HepG2 (cell line): ENCODE results near the gene AMDHD1. TPM values are rescaled to one million over a fixed set of nuclear protein-coding genes. Genes with fewer than 3 reads are reported as not detected.

Source experiments
- CC2D1A ChIP-seq: sonication (generic); formaldehyde crosslinking; IDR thresholded peaks from 2 replicates; pipeline ENCODE4 v1.8.1; 2023; ENCODE audit warnings: mild to moderate bottlenecking, missing genetic modification reagents
- CEBPG ChIP-seq: IDR thresholded peaks from 2 replicates; pipeline ENCODE4 v1.6.1; 2016
- CSRNP1 ChIP-seq: sonication (generic); formaldehyde crosslinking; IDR thresholded peaks from 2 replicates; pipeline ENCODE4 v1.8.1; 2023; ENCODE audit warnings: mild to moderate bottlenecking, missing genetic modification reagents
- CSRNP2 ChIP-seq: sonication (generic); formaldehyde crosslinking; conservative IDR thresholded peaks from 2 replicates; pipeline ENCODE4 v1.8.0; 2022; ENCODE audit warnings: low read depth, missing genetic modification reagents
- DR1 ChIP-seq: sonication (generic); formaldehyde crosslinking; IDR thresholded peaks from 2 replicates; pipeline ENCODE4 v1.8.0; 2021; ENCODE audit warnings: mild to moderate bottlenecking, missing genetic modification reagents, inconsistent platforms
- FOXA3 ChIP-seq: IDR thresholded peaks from 2 replicates; pipeline ENCODE4 v1.6.1; 2016; ENCODE audit warnings: missing genetic modification reagents, missing compliant biosample characterization
- GATAD2A ChIP-seq: IDR thresholded peaks from 2 replicates; pipeline ENCODE4 v1.6.1; 2016
- HNRNPLL ChIP-seq: fragments of 200-400 bp; formaldehyde crosslinking; IDR thresholded peaks from 2 replicates; pipeline ENCODE4 v1.6.1; 2017; ENCODE audit warnings: mild to moderate bottlenecking, low read depth, low read length; ENCODE audit not compliant: poor library complexity, severe bottlenecking
- KDM1A ChIP-seq: IDR thresholded peaks from 2 replicates; pipeline ENCODE4 v1.6.1; 2016; ENCODE audit warnings: missing compliant biosample characterization
- MIXL1 ChIP-seq: IDR thresholded peaks from 2 replicates; pipeline ENCODE4 v1.6.1; 2016
- MXD4 ChIP-seq: IDR thresholded peaks from 2 replicates; pipeline ENCODE4 v1.6.1; 2016; ENCODE audit warnings: mild to moderate bottlenecking, missing biosample characterization, missing genetic modification reagents
- MYPOP ChIP-seq: sonication (generic); formaldehyde crosslinking; IDR thresholded peaks from 2 replicates; pipeline ENCODE4 v1.8.1; 2023; ENCODE audit warnings: mild to moderate bottlenecking, moderate library complexity, missing genetic modification reagents
- NPAS2 ChIP-seq: sonication (generic); formaldehyde crosslinking; IDR thresholded peaks from 2 replicates; pipeline ENCODE4 v1.8.0; 2022; ENCODE audit warnings: mild to moderate bottlenecking, missing genetic modification reagents, borderline replicate concordance
- PREB ChIP-seq: sonication (generic); formaldehyde crosslinking; IDR thresholded peaks from 2 replicates; pipeline ENCODE4 v1.4.0; 2020; ENCODE audit warnings: missing genetic modification reagents
- RARG ChIP-seq: sonication (generic); formaldehyde crosslinking; IDR thresholded peaks from 2 replicates; pipeline ENCODE4 v1.4.0; 2020; ENCODE audit warnings: low read depth, mild to moderate bottlenecking, missing genetic modification reagents
- SIN3A ChIP-seq: IDR thresholded peaks from 2 replicates; pipeline ENCODE4 v1.6.1; 2011; ENCODE audit warnings: low read depth, mild to moderate bottlenecking, control low read depth, low read length, borderline replicate concordance
- SMC3 ChIP-seq: IDR thresholded peaks from 2 replicates; pipeline ENCODE4 v1.6.1; 2011; ENCODE audit warnings: low read length, improper control_type of control experiment
- SUZ12 ChIP-seq: fragments of 150-350 bp; IDR thresholded peaks from 2 replicates; pipeline ENCODE4 v1.6.1; 2014; ENCODE audit warnings: low read depth, low read length
- WIZ ChIP-seq: sonication (generic); formaldehyde crosslinking; IDR thresholded peaks from 2 replicates; pipeline ENCODE4 v1.5.1; 2020; ENCODE audit warnings: mild to moderate bottlenecking, missing genetic modification reagents
- ZBTB8A ChIP-seq: sonication (generic); formaldehyde crosslinking; IDR thresholded peaks from 2 replicates; pipeline ENCODE4 v1.4.0; 2020; ENCODE audit warnings: mild to moderate bottlenecking, low read depth, missing genetic modification reagents, borderline replicate concordance
- ZMYM4 ChIP-seq: sonication (generic); formaldehyde crosslinking; IDR thresholded peaks from 2 replicates; pipeline ENCODE4 v1.8.1; 2023; ENCODE audit warnings: mild to moderate bottlenecking, missing genetic modification reagents
- ZNF280D ChIP-seq: sonication (generic); formaldehyde crosslinking; IDR thresholded peaks from 2 replicates; pipeline ENCODE4 v1.5.1; 2020; ENCODE audit warnings: mild to moderate bottlenecking, missing genetic modification reagents
- ZNF331 ChIP-seq: sonication (generic); formaldehyde crosslinking; IDR thresholded peaks from 2 replicates; pipeline ENCODE4 v1.4.0; 2020; ENCODE audit warnings: missing genetic modification reagents
- ZNF335 ChIP-seq: sonication (generic); formaldehyde crosslinking; IDR thresholded peaks from 2 replicates; pipeline ENCODE4 v1.4.0; 2020; ENCODE audit warnings: missing genetic modification reagents
- ZNF430 ChIP-seq: sonication (generic); formaldehyde crosslinking; IDR thresholded peaks from 2 replicates; pipeline ENCODE4 v1.9.0; 2021; ENCODE audit warnings: mild to moderate bottlenecking, missing genetic modification reagents
- polyA plus RNA-seq, 8 experiments: library from polyadenylated mRNA; depleted of rRNA in 3 of 8; stranded (reverse) in 7 of 8; unstranded in 1 of 8; fragments of >200 nt; fragmentation: Illumina TruSeq in 4 of 8; extraction: Trizol in 4 of 8; gene quantifications; 2 replicates each; pipeline versions ENCODE4 v1.2.1 to v1.2.3, GENCODE V29; 2011 to 2016; ENCODE audit warnings: low read depth in 4 of 8, missing spikeins in 1 of 8, mixed read lengths in 1 of 8; ENCODE audit not compliant: insufficient read depth in 1 of 8
- total RNA-seq, 5 experiments: library from RNA; depleted of rRNA; stranded (reverse); fragments of >200 nt; fragmentation: Illumina TruSeq; extraction: Trizol; gene quantifications; 2 replicates each; pipeline ENCODE4 v1.2.3, GENCODE V29; 2016; ENCODE audit warnings: low read depth in 1 of 5

The AMDHD1 gene
- total and polyA plus RNA-seq, 2 of the 13 experiments (the other 11 are each of a cell fraction or from before 2014, with no cell fraction given): 6.5 to 29.6 TPM

GRCh38 chr12:95976416-95976832 is 33.3 kb downstream of the AMDHD1 start (continued):
- TF ChIP-seq ZNF280D (CRISPR knock-in tag): peak; percentile 90; the same call in 1 of the 2 replicates
- peak; percentile 40; the same call in 1 of the 2 replicates for TF ChIP-seq MYPOP (CRISPR knock-in tag)
- TF ChIP-seq CSRNP2 (CRISPR knock-in tag): no peak
- TF ChIP-seq GATAD2A (CRISPR knock-in tag): peak; percentile 96
- TF ChIP-seq ZMYM4 (CRISPR knock-in tag): 0 out of 2 replicates have a peak, but pooled peaks have one; percentile 36
- TF ChIP-seq MXD4: no peak
- TF ChIP-seq HNRNPLL: no peak
- TF ChIP-seq RARG (CRISPR knock-in tag): no peak
- TF ChIP-seq ZNF331 (CRISPR knock-in tag): peak; percentile 52; the same call in 1 of the 2 replicates
- no peak for TF ChIP-seq SIN3A
- no peak for TF ChIP-seq PREB (CRISPR knock-in tag)
- TF ChIP-seq CC2D1A (CRISPR knock-in tag): no peak
- no peak for TF ChIP-seq SMC3
- TF ChIP-seq WIZ (CRISPR knock-in tag): no peak
- TF ChIP-seq DR1 (CRISPR knock-in tag): no peak
- TF ChIP-seq ZBTB8A (CRISPR knock-in tag): no peak
- peak; percentile 49; the same call in 1 of the 2 replicates for TF ChIP-seq ZNF430 (CRISPR knock-in tag)
- TF ChIP-seq CSRNP1 (CRISPR knock-in tag): no peak
- TF ChIP-seq ZNF335: no peak
- peak; percentile 81 for TF ChIP-seq FOXA3 (CRISPR knock-in tag)
- TF ChIP-seq MIXL1 (CRISPR knock-in tag): peak; percentile 68; the same call in 1 of the 2 replicates
- TF ChIP-seq CEBPG (CRISPR knock-in tag): peak; percentile 88
- TF ChIP-seq NPAS2: no peak
- TF ChIP-seq KDM1A (CRISPR knock-in tag): 0 out of 2 replicates have a peak, but pooled peaks have one; percentile 9
- TF ChIP-seq SUZ12: no peak
